HepG2 (cell line): Measurements from ENCODE around the gene SQOR.

Source experiments
- BHLHE40 ChIP-seq: IDR thresholded peaks from 2 replicates; pipeline ENCODE4 v1.6.1; 2011; ENCODE audit warnings: low read length, improper control_type of control experiment
- CTCF ChIP-seq: sonication (generic); formaldehyde crosslinking; IDR thresholded peaks from 2 replicates; pipeline ENCODE4 v1.5.0; 2020; ENCODE audit warnings: mild to moderate bottlenecking, missing genetic modification reagents, moderate library complexity

- TF ChIP-seq BHLHE40 (no peak), CTCF (CRISPR knock-in tag) (no peak)
Observed at GRCh38 chr15:45657254-45657653, 22.4 kb downstream of the SQOR start.
